Neural cell (in vitro differentiated cells): ENCODE measurements around the gene UBAP2. TPM values are rescaled to one million over a fixed set of nuclear protein-coding genes. Genes with fewer than 3 reads are reported as not detected.

Experiments used
- H2AFZ ChIP-seq: fragments of 200-600, 300-800 bp; sonication (generic), shearing (Covaris generic); 2 replicates; pipeline ENCODE4 v1.6.0; 2014; ENCODE audit warnings: low read depth, mild to moderate bottlenecking, antibody characterized with exemption, low read length, moderate library complexity
- H3F3A ChIP-seq: fragments of 200-600 bp; shearing (Covaris generic); 2 replicates; pipeline ENCODE4 v1.6.1; 2016; ENCODE audit warnings: mild to moderate bottlenecking, moderate library complexity, mixed read lengths, antibody characterized with exemption, low read length; ENCODE audit not compliant: insufficient read depth, poor library complexity, severe bottlenecking
- H3K27ac ChIP-seq: fragments of 200-600, 300-800 bp; sonication (generic), shearing (Covaris generic); 2 replicates; pipeline ENCODE4 v1.5.1; 2014; ENCODE audit warnings: mild to moderate bottlenecking, low read length, moderate library complexity
- H3K27me3 ChIP-seq: fragments of 300-800, 200-600 bp; sonication (generic), shearing (Covaris generic); 2 replicates; pipeline ENCODE4 v1.6.0; 2014; ENCODE audit warnings: mild to moderate bottlenecking, low read depth, low read length, moderate library complexity; ENCODE audit not compliant: insufficient read depth
- H3K36me3 ChIP-seq: fragments of 300-800, 200-600 bp; sonication (generic), shearing (Covaris generic); 2 replicates; pipeline ENCODE4 v1.5.1; 2014; ENCODE audit warnings: mild to moderate bottlenecking, antibody characterized with exemption, low read length, moderate library complexity; ENCODE audit not compliant: insufficient read depth
- H3K4me2 ChIP-seq: fragments of 300-800, 200-600 bp; sonication (generic), shearing (Covaris generic); 2 replicates; pipeline ENCODE4 v1.6.0; 2014; ENCODE audit warnings: mild to moderate bottlenecking, low read length
- H3K4me3 ChIP-seq: fragments of 300-800, 200-600 bp; sonication (generic), shearing (Covaris generic); 2 replicates; pipeline ENCODE4 v1.5.1; 2014; ENCODE audit warnings: mild to moderate bottlenecking, low read length, moderate library complexity
- H3K79me2 ChIP-seq: fragments of 200-600 bp; shearing (Covaris generic); replicated peaks from 2 replicates; pipeline ENCODE4 v1.6.0; 2014; ENCODE audit warnings: mild to moderate bottlenecking, low read length, moderate library complexity; ENCODE audit not compliant: insufficient read depth
- H3K9ac ChIP-seq: fragments of 300-800, 200-600 bp; sonication (generic), shearing (Covaris generic); 2 replicates; pipeline ENCODE4 v1.6.1; 2016; ENCODE audit warnings: mild to moderate bottlenecking, low read length, mixed read lengths
- H3K9me2 ChIP-seq: fragments of 200-600 bp; shearing (Covaris generic); 2 replicates; pipeline ENCODE4 v1.6.1; 2016; ENCODE audit warnings: mild to moderate bottlenecking, low read length, mixed read lengths; ENCODE audit not compliant: insufficient read depth
- H3K9me3 ChIP-seq: fragments of 200-600, 300-800 bp; sonication (generic), shearing (Covaris generic); 2 replicates; pipeline ENCODE4 v1.6.1; 2016; ENCODE audit warnings: mild to moderate bottlenecking, mixed run types, low read length, moderate library complexity, mixed read lengths
- H4K20me1 ChIP-seq: fragments of 200-600 bp; shearing (Covaris generic); 2 replicates; pipeline ENCODE4 v1.6.1; 2016; ENCODE audit warnings: mild to moderate bottlenecking, mixed run types; ENCODE audit not compliant: insufficient read depth
- CTCF ChIP-seq: fragments of 450-650 bp; IDR thresholded peaks from 2 replicates; pipeline ENCODE4 v1.5.1; 2014; ENCODE audit warnings: antibody characterized with exemption, mild to moderate bottlenecking, moderate library complexity; ENCODE audit not compliant: poor library complexity, severe bottlenecking
- EP300 ChIP-seq: fragments of 450-650 bp; conservative IDR thresholded peaks from 2 replicates; pipeline ENCODE4 v1.6.1; 2014; ENCODE audit warnings: antibody characterized with exemption, mild to moderate bottlenecking, moderate library complexity; ENCODE audit not compliant: poor library complexity, severe bottlenecking
- EZH2 ChIP-seq: fragments of 200-600, 300-800 bp; shearing (Covaris generic), sonication (generic); IDR thresholded peaks from 2 replicates; pipeline ENCODE4 v1.6.1; 2014; ENCODE audit warnings: antibody characterized with exemption, low read length, borderline replicate concordance, mild to moderate bottlenecking; ENCODE audit not compliant: insufficient read depth, poor library complexity, severe bottlenecking
- MXI1 ChIP-seq: fragments of 450-650 bp; conservative IDR thresholded peaks from 2 replicates; pipeline ENCODE4 v1.6.1; 2014; ENCODE audit warnings: antibody characterized with exemption, mild to moderate bottlenecking; ENCODE audit not compliant: poor library complexity, severe bottlenecking
- POLR2AphosphoS5 ChIP-seq: IDR thresholded peaks from 2 replicates; pipeline ENCODE4 v1.6.1; 2012
- RAD21 ChIP-seq: fragments of 450-650 bp; conservative IDR thresholded peaks from 2 replicates; pipeline ENCODE4 v1.6.1; 2014; ENCODE audit warnings: antibody characterized with exemption, mild to moderate bottlenecking, moderate library complexity
- REST ChIP-seq: IDR thresholded peaks from 2 replicates; pipeline ENCODE4 v1.6.1; 2012; ENCODE audit warnings: borderline replicate concordance
- SMC3 ChIP-seq: fragments of 450-650 bp; conservative IDR thresholded peaks from 2 replicates; pipeline ENCODE4 v1.6.1; 2014; ENCODE audit warnings: antibody characterized with exemption, mild to moderate bottlenecking, moderate library complexity; ENCODE audit not compliant: poor library complexity
- TAF1 ChIP-seq: IDR thresholded peaks from 2 replicates; pipeline ENCODE4 v1.6.1; 2012; ENCODE audit warnings: low read depth
- polyA plus RNA-seq: library from polyadenylated mRNA; depleted of rRNA; stranded (reverse); fragments of >200 nt; gene quantifications from 2 replicates; pipeline ENCODE4 v1.2.3, GENCODE V29; 2014

UBAP2 gene
- polyA plus RNA-seq, 1 donor from 2014 or later, result 9.2 TPM

DNA sequence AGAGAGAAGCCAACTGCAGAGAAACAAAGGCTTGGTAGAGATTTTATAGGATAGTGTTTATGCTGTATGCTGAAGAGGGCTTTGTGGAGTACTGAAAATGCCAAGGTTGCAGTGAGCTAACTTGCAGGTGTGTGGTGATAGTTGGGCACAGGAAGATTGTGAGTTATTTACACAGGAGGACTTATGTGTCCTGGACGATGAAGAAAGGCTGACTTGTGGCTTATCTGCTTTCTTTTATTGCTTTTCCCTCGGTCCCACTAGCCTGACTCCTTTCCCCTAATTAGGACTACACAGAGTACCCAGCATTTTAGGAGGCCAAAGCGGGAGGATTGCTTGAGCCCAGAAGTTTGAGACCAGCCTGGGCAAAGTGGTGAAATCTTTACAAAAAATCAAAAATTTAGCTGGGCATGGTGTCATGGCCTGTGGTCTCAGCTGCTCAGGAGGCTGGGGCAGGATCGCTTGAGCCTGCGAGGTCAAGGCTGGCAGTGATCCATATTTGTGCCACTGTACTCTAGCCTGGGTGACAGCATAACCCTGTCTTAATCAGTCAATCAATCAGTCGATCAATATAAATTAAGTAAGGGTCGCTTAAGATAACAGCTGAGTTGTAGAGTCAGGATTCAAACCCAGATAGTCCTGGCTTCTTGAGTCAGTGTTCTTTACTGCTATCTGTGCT is 169.9 kb downstream of the UBAP2 start:
- Histone ChIP-seq H2AFZ (no peak overlapping the region), H3K4me3 (no peak overlapping the region), H3K36me3 (no peaks in the 10 kb centered on the region), H3K9me3 (no peaks in the 10 kb centered on the region), H3K9me2 (no peaks in the 10 kb centered on the region), H3K9ac (no peak overlapping the region), H4K20me1 (peaks cover 8% of the 10 kb centered on the region), H3F3A (no peaks in the 10 kb centered on the region), H3K27ac (no peak overlapping the region), H3K27me3 (no peaks in the 10 kb centered on the region), H3K79me2 (peaks cover 89% of the 10 kb centered on the region), H3K4me2 (no peak overlapping the region)
- TF ChIP-seq CTCF (no peak), RAD21 (no peak), SMC3 (no peak), REST (no peak), TAF1 (no peak), POLR2AphosphoS5 (no peak)

- Histone ChIP-seq H3K79me2 (peaks cover 91% of the 10 kb centered on the region), H3K27me3 (no peaks in the 10 kb centered on the region), H3K9me2 (no peaks in the 10 kb centered on the region), H2AFZ (no peak overlapping the region), H3K4me3 (no peak overlapping the region), H3K9me3 (no peaks in the 10 kb centered on the region), H3K9ac (no peak overlapping the region), H4K20me1 (peaks cover 8% of the 10 kb centered on the region), H3K4me2 (no peak overlapping the region), H3F3A (no peaks in the 10 kb centered on the region), H3K27ac (no peak overlapping the region), H3K36me3 (no peaks in the 10 kb centered on the region)
- TF ChIP-seq CTCF (no peak), MXI1 (no peak), RAD21 (no peak), REST (no peak), SMC3 (no peak), POLR2AphosphoS5 (no peak), EZH2 (no peak), TAF1 (no peak), EP300 (no peak)
Measured at GRCh38 chr9:33877727-33878489, 170.8 kb downstream of the UBAP2 start.
